22Rv1 (cell line): ENCODE measurements around the gene TGFBRAP1.

Experiments
- H3K27ac ChIP-seq: fragments of 450-650 bp; 2 replicates; pipeline ENCODE4 v1.5.1; 2017
- CTCF ChIP-seq: fragments of 450-650 bp; IDR thresholded peaks from 2 replicates; pipeline ENCODE4 v1.5.1; 2017; ENCODE audit warnings: mild to moderate bottlenecking
- ZFX ChIP-seq: fragments of 450-650 bp; IDR thresholded peaks from 2 replicates; pipeline ENCODE4 v1.6.1; 2017; ENCODE audit warnings: antibody characterized with exemption, borderline replicate concordance

TGFBRAP1 gene

GRCh38 chr2:105357122-105357521, 27.6 kb upstream of the TGFBRAP1 start:
- no peak for TF ChIP-seq ZFX
- TF ChIP-seq CTCF, result no peak
- no peak overlapping the region for H3K27ac ChIP-seq

- no peak overlapping the region for H3K27ac ChIP-seq
- TF ChIP-seq CTCF (peak; percentile 63), ZFX (no peak)
Observed at GRCh38 chr2:105344704-105345345, 15.3 kb upstream of the TGFBRAP1 start.

GRCh38 chr2:105339414-105339813, 9.9 kb upstream of the TGFBRAP1 start:
- TF ChIP-seq ZFX (no peak), CTCF (no peak)
- no peak overlapping the region for H3K27ac ChIP-seq

- H3K27ac ChIP-seq, result peak overlapping the region; percentile 89
Observed at GRCh38 chr2:105338020-105338385, 8.5 kb upstream of the TGFBRAP1 start.

GRCh38 chr2:105337122-105338019, 7.8 kb upstream of the TGFBRAP1 start, which contains the start of gene C2orf49:
Gene C2orf49 (plus strand): TSS chr2:105337540. CDS start chr2:105337588, 48 bp downstream.
- TF ChIP-seq CTCF, result no peak
- TF ChIP-seq ZFX, result no peak
- H3K27ac ChIP-seq, result peak within 1 kb of the TSS; percentile 89

More at GRCh38 chr2:105338020-105338385, 8.5 kb upstream of the TGFBRAP1 start:
- TF ChIP-seq CTCF, result no peak
- no peak for TF ChIP-seq ZFX

- peak overlapping the region; percentile 89 for H3K27ac ChIP-seq
- no peak for TF ChIP-seq CTCF
- TF ChIP-seq ZFX, result no peak
Observed at GRCh38 chr2:105336786-105337121, 7.2 kb upstream of the TGFBRAP1 start.

GRCh38 chr2:105335469-105335868, 5.9 kb upstream of the TGFBRAP1 start:
- no peak overlapping the region for H3K27ac ChIP-seq
- TF ChIP-seq ZFX, result no peak
- TF ChIP-seq CTCF, result no peak
